NK-92 (cell line): ENCODE data around the gene FLNC.

Experiments
- DNase-seq: peaks from one replicate; lab custom pipeline; 2025; ENCODE audit not compliant: unreplicated experiment; lab: John Stamatoyannopoulos, UW

Gene FLNC

GRCh38 chr7:128878226-128879105 lies 48.3 kb downstream of the FLNC start:
- DNase-seq = no peak

GRCh38 chr7:128879461-128879938 lies 49.3 kb downstream of the FLNC start:
- DNase-seq = no peak

- DNase-seq = no peak
Observed at GRCh38 chr7:128879939-128880746, 49.9 kb downstream of the FLNC start.

GRCh38 chr7:128880791-128881457 lies 50.7 kb downstream of the FLNC start:
- DNase-seq = no peak

- no peak for DNase-seq
Observed at GRCh38 chr7:128881458-128882125, 51.4 kb downstream of the FLNC start.

- DNase-seq = no peak
Observed at GRCh38 chr7:128882134-128882533, 51.9 kb downstream of the FLNC start.

GRCh38 chr7:128883622-128884448 lies 53.6 kb downstream of the FLNC start:
- peak; percentile 8 for DNase-seq

GRCh38 chr7:128884561-128885369 lies 54.6 kb downstream of the FLNC start:
- no peak for DNase-seq

GRCh38 chr7:128885370-128886187 lies 55.4 kb downstream of the FLNC start:
- DNase-seq = no peak

GRCh38 chr7:128886391-128887168 lies 56.4 kb downstream of the FLNC start:
- DNase-seq = no peak

- DNase-seq = no peak
Observed at GRCh38 chr7:128887169-128888038, 57.2 kb downstream of the FLNC start.

- no peak for DNase-seq
Observed at GRCh38 chr7:128888039-128888755, 58.0 kb downstream of the FLNC start.

GRCh38 chr7:128888756-128889095 lies 58.5 kb downstream of the FLNC start:
- DNase-seq = no peak

- no peak for DNase-seq
Observed at GRCh38 chr7:128889121-128889520, 58.9 kb downstream of the FLNC start.

GRCh38 chr7:128890306-128891109 lies 60.3 kb downstream of the FLNC start:
- no peak for DNase-seq
